ENCODE measurements around the gene RPL36.

The RPL36 gene

DNA sequence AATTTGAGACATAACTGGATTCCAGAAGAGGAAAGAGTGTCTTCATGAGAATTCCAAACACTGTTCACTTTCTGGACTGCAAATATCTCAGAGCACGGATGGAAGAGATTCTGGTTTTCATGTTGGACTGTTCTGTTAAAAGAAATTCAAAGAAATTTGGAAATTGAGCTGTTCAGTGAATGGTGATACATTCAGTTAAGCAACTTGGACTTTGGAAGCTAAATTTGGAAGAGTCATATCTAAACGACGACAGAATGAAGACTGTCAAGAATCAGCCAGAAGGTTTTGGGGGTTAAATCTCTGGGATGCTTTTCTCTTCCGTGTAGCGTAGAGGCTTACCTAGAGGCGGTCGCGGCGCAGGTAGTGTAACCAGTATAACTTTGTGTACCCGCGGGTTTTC is 41.6 kb upstream of the RPL36 start:
- no peak overlapping the region for H3K4me3 ChIP-seq (ENCODE audit: low read length)
- no peak for TF ChIP-seq CTCF (IDR thresholded peaks at IDR 0.05; ENCODE audit: insufficient read depth, low read depth, low read length, missing control alignments)
- no peak for DNase-seq (ENCODE audit: low read depth)

DNA sequence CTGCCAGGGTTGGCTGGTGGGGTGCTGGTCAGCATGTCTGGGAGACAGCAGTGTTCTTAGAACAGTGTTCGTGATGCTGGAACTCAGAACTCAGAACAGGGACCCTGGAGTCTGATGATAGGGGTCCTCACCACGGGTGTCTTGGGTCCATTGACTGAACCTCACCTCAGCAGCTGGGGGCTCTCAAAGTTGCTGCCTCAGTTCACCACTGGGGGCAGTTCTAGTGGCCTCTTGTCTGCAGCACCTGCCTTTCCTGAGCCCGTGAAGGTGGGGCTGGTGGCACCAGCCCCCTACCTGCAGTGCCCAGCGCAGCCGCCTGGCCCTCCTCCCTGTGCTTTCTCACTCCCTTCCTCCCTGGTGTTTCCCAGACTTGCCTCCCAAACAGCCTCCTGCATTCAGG is 38.7 kb upstream of the RPL36 start:
- H3K4me3 ChIP-seq (ENCODE audit: low read length): no peak overlapping the region
- DNase-seq (ENCODE audit: low read depth): no peak
- no peak for TF ChIP-seq CTCF (IDR thresholded peaks at IDR 0.05; ENCODE audit: insufficient read depth, low read depth, low read length, missing control alignments)

- no peak for TF ChIP-seq CTCF (IDR thresholded peaks at IDR 0.05; ENCODE audit: insufficient read depth, low read depth, low read length, missing control alignments)
Observed at GRCh38 chr19:5652261-5652660, 37.8 kb upstream of the RPL36 start.

GRCh38 chr19:5654931-5655330 is 35.2 kb upstream of the RPL36 start:
- DNase-seq (ENCODE audit: low read depth): no peak
- no peak overlapping the region for H3K4me3 ChIP-seq (ENCODE audit: low read length)
- no peak for TF ChIP-seq CTCF (IDR thresholded peaks at IDR 0.05; ENCODE audit: insufficient read depth, low read depth, low read length, missing control alignments)

More at GRCh38 chr19:5652261-5652660, 37.8 kb upstream of the RPL36 start:
- no peak overlapping the region for H3K4me3 ChIP-seq (ENCODE audit: low read length)
- no peak for DNase-seq (ENCODE audit: low read depth)

DNA sequence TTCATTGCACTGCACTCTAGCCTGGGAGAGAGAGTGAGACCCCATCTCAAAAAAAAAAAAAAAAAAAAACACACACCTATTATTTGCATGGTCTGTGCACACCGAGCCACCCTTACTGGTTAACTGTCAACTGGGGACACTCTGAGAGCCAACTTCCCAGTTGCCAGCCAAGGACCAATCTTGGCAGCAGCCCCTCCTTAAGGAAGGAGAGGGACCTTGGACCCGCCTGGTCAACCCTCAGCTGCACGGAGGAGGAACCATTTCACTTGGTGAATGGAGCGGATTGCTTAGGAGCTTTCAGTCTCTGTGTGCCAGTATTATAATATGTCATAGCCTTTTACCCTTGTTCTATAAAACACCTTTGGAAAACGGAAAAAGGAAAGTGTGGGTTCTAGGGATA is 34.7 kb upstream of the RPL36 start:
- no peak for TF ChIP-seq CTCF (IDR thresholded peaks at IDR 0.05; ENCODE audit: insufficient read depth, low read depth, low read length, missing control alignments)

GRCh38 chr19:5661483-5661882 is 28.6 kb upstream of the RPL36 start:
- no peak overlapping the region for H3K4me3 ChIP-seq (ENCODE audit: low read length)
- no peak for DNase-seq (ENCODE audit: low read depth)
- no peak for TF ChIP-seq CTCF (IDR thresholded peaks at IDR 0.05; ENCODE audit: insufficient read depth, low read depth, low read length, missing control alignments)

More for the DNA sequence above, 34.7 kb upstream of the RPL36 start:
- no peak for DNase-seq (ENCODE audit: low read depth)
- no peak overlapping the region for H3K4me3 ChIP-seq (ENCODE audit: low read length)

- no peak for TF ChIP-seq CTCF (IDR thresholded peaks at IDR 0.05; ENCODE audit: insufficient read depth, low read depth, low read length, missing control alignments)
- no peak overlapping the region for H3K4me3 ChIP-seq (ENCODE audit: low read length)
- DNase-seq (ENCODE audit: low read depth): no peak
Observed at GRCh38 chr19:5663904-5664303, 26.2 kb upstream of the RPL36 start.

All from epithelial cell of esophagus (primary cell).